ENCODE data around the gene RHOT1.

Gene RHOT1

GRCh38 chr17:32215696-32216095 lies 73.4 kb downstream of the RHOT1 start:
- Histone ChIP-seq H2AFZ (ENCODE audit: low read depth) (no peak overlapping the region), H3K9ac (no peak overlapping the region), H3K79me2 (ENCODE audit: insufficient read depth, low read depth) (no peaks in the 10 kb centered on the region), H3K4me3 (IDR thresholded peaks at IDR 0.05; ENCODE audit: insufficient read depth, low read depth, low read length) (no peak overlapping the region), H3K36me3 (ENCODE audit: insufficient read depth) (no peaks in the 10 kb centered on the region), H4K20me1 (ENCODE audit: insufficient read depth) (no peaks in the 10 kb centered on the region), H3K27ac (no peak overlapping the region), H3K4me2 (no peak overlapping the region), H3K4me1 (ENCODE audit: low read depth, poor library complexity, severe bottlenecking) (no peaks in the 10 kb centered on the region), H3K27me3 (ENCODE audit: insufficient read depth, low read depth) (no peaks in the 10 kb centered on the region)
- TF ChIP-seq CTCF (conservative IDR thresholded peaks at IDR 0.05; ENCODE audit: low read depth, low read length): no peak

GRCh38 chr17:32222621-32223020 lies 80.3 kb downstream of the RHOT1 start:
- no peak overlapping the region for H3K4me2 ChIP-seq
- no peak for TF ChIP-seq CTCF (conservative IDR thresholded peaks at IDR 0.05; ENCODE audit: low read depth, low read length)
- no peaks in the 10 kb centered on the region for H4K20me1 ChIP-seq (ENCODE audit: insufficient read depth)
- no peak overlapping the region for H2AFZ ChIP-seq (ENCODE audit: low read depth)
- H3K27me3 ChIP-seq (ENCODE audit: insufficient read depth, low read depth): no peaks in the 10 kb centered on the region
- H3K4me3 ChIP-seq (IDR thresholded peaks at IDR 0.05; ENCODE audit: insufficient read depth, low read depth, low read length): no peak overlapping the region
- H3K9ac ChIP-seq: no peak overlapping the region
- H3K4me1 ChIP-seq (ENCODE audit: low read depth, poor library complexity, severe bottlenecking): no peaks in the 10 kb centered on the region
- no peak overlapping the region for H3K27ac ChIP-seq
- H3K36me3 ChIP-seq (ENCODE audit: insufficient read depth): no peaks in the 10 kb centered on the region
- no peaks in the 10 kb centered on the region for H3K79me2 ChIP-seq (ENCODE audit: insufficient read depth, low read depth)

GRCh38 chr17:32223703-32224102 lies 81.4 kb downstream of the RHOT1 start:
- no peak for TF ChIP-seq CTCF (conservative IDR thresholded peaks at IDR 0.05; ENCODE audit: low read depth, low read length)
- no peak overlapping the region for H3K9ac ChIP-seq
- no peak overlapping the region for H2AFZ ChIP-seq (ENCODE audit: low read depth)
- H3K4me2 ChIP-seq: no peak overlapping the region
- H3K27me3 ChIP-seq (ENCODE audit: insufficient read depth, low read depth): no peaks in the 10 kb centered on the region
- no peaks in the 10 kb centered on the region for H3K4me1 ChIP-seq (ENCODE audit: low read depth, poor library complexity, severe bottlenecking)
- H3K79me2 ChIP-seq (ENCODE audit: insufficient read depth, low read depth): no peaks in the 10 kb centered on the region
- no peak overlapping the region for H3K4me3 ChIP-seq (IDR thresholded peaks at IDR 0.05; ENCODE audit: insufficient read depth, low read depth, low read length)
- no peak overlapping the region for H3K27ac ChIP-seq
- H4K20me1 ChIP-seq (ENCODE audit: insufficient read depth): no peaks in the 10 kb centered on the region
- H3K36me3 ChIP-seq (ENCODE audit: insufficient read depth): no peaks in the 10 kb centered on the region

- Histone ChIP-seq H3K9ac (no peak overlapping the region), H3K27me3 (ENCODE audit: insufficient read depth, low read depth) (no peaks in the 10 kb centered on the region), H4K20me1 (ENCODE audit: insufficient read depth) (no peaks in the 10 kb centered on the region), H3K27ac (no peak overlapping the region), H3K4me3 (IDR thresholded peaks at IDR 0.05; ENCODE audit: insufficient read depth, low read depth, low read length) (no peak overlapping the region), H3K79me2 (ENCODE audit: insufficient read depth, low read depth) (no peaks in the 10 kb centered on the region), H3K4me1 (ENCODE audit: low read depth, poor library complexity, severe bottlenecking) (no peaks in the 10 kb centered on the region), H3K4me2 (no peak overlapping the region), H2AFZ (ENCODE audit: low read depth) (no peak overlapping the region), H3K36me3 (ENCODE audit: insufficient read depth) (no peaks in the 10 kb centered on the region)
- no peak for TF ChIP-seq CTCF (conservative IDR thresholded peaks at IDR 0.05; ENCODE audit: low read depth, low read length)
Observed at GRCh38 chr17:32226886-32227285, 84.6 kb downstream of the RHOT1 start.

GRCh38 chr17:32227910-32228309 lies 85.6 kb downstream of the RHOT1 start:
- Histone ChIP-seq H4K20me1 (ENCODE audit: insufficient read depth) (no peaks in the 10 kb centered on the region), H3K4me1 (ENCODE audit: low read depth, poor library complexity, severe bottlenecking) (no peaks in the 10 kb centered on the region), H3K36me3 (ENCODE audit: insufficient read depth) (no peaks in the 10 kb centered on the region), H3K4me2 (no peak overlapping the region), H3K27ac (no peak overlapping the region), H3K79me2 (ENCODE audit: insufficient read depth, low read depth) (no peaks in the 10 kb centered on the region), H3K9ac (no peak overlapping the region), H3K4me3 (IDR thresholded peaks at IDR 0.05; ENCODE audit: insufficient read depth, low read depth, low read length) (no peak overlapping the region), H2AFZ (ENCODE audit: low read depth) (no peak overlapping the region), H3K27me3 (ENCODE audit: insufficient read depth, low read depth) (no peaks in the 10 kb centered on the region)
- no peak for TF ChIP-seq CTCF (conservative IDR thresholded peaks at IDR 0.05; ENCODE audit: low read depth, low read length)
